ENCODE data around the gene PDXK.
"Not testable (repeated sequence)": the region's sequence is repeated elsewhere in the genome, so short reads cannot be mapped to it uniquely, and the experiment has no call there.

The PDXK gene

GRCh38 chr21:43679951-43680350 is 39.0 kb upstream of the PDXK start:
- no peak overlapping the region for H3K23ac ChIP-seq (ENCODE audit: low read depth, low read length, poor library complexity)
- no peak overlapping the region for H3K9ac ChIP-seq (ENCODE audit: low read depth, low read length, poor library complexity)
- no peaks in the 10 kb centered on the region for H3K27me3 ChIP-seq (ENCODE audit: control insufficient read depth in 3 of 3, insufficient read depth in 3 of 3, low read depth in 1 of 3, low read length in 3 of 3)
- H2BK12ac ChIP-seq (ENCODE audit: low read length) = no peak overlapping the region
- H2BK15ac ChIP-seq (ENCODE audit: low read length) = no peak overlapping the region
- no peaks in the 10 kb centered on the region for H3K9me3 ChIP-seq (replicated peaks in 1 of 2; ENCODE audit: control insufficient read depth in 2 of 2, insufficient read depth in 1 of 2, low read depth in 1 of 2, low read length in 2 of 2)
- peaks cover 31 to 94% of the 10 kb centered on the region in 2 donors for H3K36me3 ChIP-seq (replicated peaks in 1 of 2; ENCODE audit: control insufficient read depth in 2 of 2, insufficient read depth in 2 of 2, low read length in 2 of 2)
- H2BK5ac ChIP-seq (ENCODE audit: low read length) = no peak overlapping the region
- H2AK5ac ChIP-seq (ENCODE audit: low read depth, low read length) = no peak overlapping the region
- H3K4ac ChIP-seq (ENCODE audit: low read length) = no peak overlapping the region
- no peak overlapping the region for H3K4me2 ChIP-seq (ENCODE audit: insufficient read depth, low read length, poor library complexity, severe bottlenecking)
- H3K79me1 ChIP-seq (ENCODE audit: low read depth, low read length) = peaks cover 3% of the 10 kb centered on the region
- no peak overlapping the region for H3K4me3 ChIP-seq (ENCODE audit: low read length in 2 of 2)
- DNase-seq (ENCODE audit: low spot score) = no peak
- no peak overlapping the region for H3K27ac ChIP-seq (replicated peaks; ENCODE audit: low read length)
- H3K18ac ChIP-seq (ENCODE audit: low read length) = no peak overlapping the region
- H2BK120ac ChIP-seq (ENCODE audit: low read depth, low read length) = no peak overlapping the region
- no peaks in the 10 kb centered on the region for H3K4me1 ChIP-seq (ENCODE audit: control insufficient read depth in 2 of 2, insufficient read depth in 1 of 2, low read depth in 1 of 2, low read length in 2 of 2)
- no peak overlapping the region for H4K8ac ChIP-seq (ENCODE audit: low read depth, low read length)
- H3K14ac ChIP-seq (ENCODE audit: low read length) = no peak overlapping the region
- no CpG with 5 or more reads among the region's 12 CpGs for whole genome bisulfite sequencing, 2 donors (ENCODE audit: extremely low coverage in 2 of 2, insufficient read length in 2 of 2, insufficient replicate concordance in 1 of 2)
- no peak overlapping the region for H4K91ac ChIP-seq (ENCODE audit: low read depth, low read length, poor library complexity)
- no peak overlapping the region for H2AFZ ChIP-seq (ENCODE audit: low read length)

- H2BK15ac ChIP-seq (ENCODE audit: low read length); H3K9me3 ChIP-seq (replicated peaks in 1 of 2; ENCODE audit: control insufficient read depth in 2 of 2, insufficient read depth in 1 of 2, low read depth in 1 of 2, low read length in 2 of 2); H3K9ac ChIP-seq (ENCODE audit: low read depth, low read length, poor library complexity); H3K27me3 ChIP-seq (ENCODE audit: control insufficient read depth in 3 of 3, insufficient read depth in 3 of 3, low read depth in 1 of 3, low read length in 3 of 3); H3K79me1 ChIP-seq (ENCODE audit: low read depth, low read length); H2AFZ ChIP-seq (ENCODE audit: low read length); H2BK5ac ChIP-seq (ENCODE audit: low read length); H3K18ac ChIP-seq (ENCODE audit: low read length); H3K14ac ChIP-seq (ENCODE audit: low read length); H3K23ac ChIP-seq (ENCODE audit: low read depth, low read length, poor library complexity); DNase-seq (ENCODE audit: low spot score); H3K4me2 ChIP-seq (ENCODE audit: insufficient read depth, low read length, poor library complexity, severe bottlenecking); H3K4me3 ChIP-seq (ENCODE audit: low read length in 2 of 2); H2AK5ac ChIP-seq (ENCODE audit: low read depth, low read length); H4K8ac ChIP-seq (ENCODE audit: low read depth, low read length); H4K91ac ChIP-seq (ENCODE audit: low read depth, low read length, poor library complexity); H3K27ac ChIP-seq (replicated peaks; ENCODE audit: low read length); H3K4me1 ChIP-seq (ENCODE audit: control insufficient read depth in 2 of 2, insufficient read depth in 1 of 2, low read depth in 1 of 2, low read length in 2 of 2); H3K4ac ChIP-seq (ENCODE audit: low read length); H2BK120ac ChIP-seq (ENCODE audit: low read depth, low read length); H2BK12ac ChIP-seq (ENCODE audit: low read length): not testable (repeated sequence)
- no CpG with 5 or more reads among the region's 6 CpGs for WGBS, 2 donors (ENCODE audit: extremely low coverage in 2 of 2, insufficient read length in 2 of 2, insufficient replicate concordance in 1 of 2)
- peaks cover 33 to 94% of the 10 kb centered on the region in 2 donors for H3K36me3 ChIP-seq (replicated peaks in 1 of 2; ENCODE audit: control insufficient read depth in 2 of 2, insufficient read depth in 2 of 2, low read length in 2 of 2)
These were observed 38.5 kb upstream of the PDXK start for GRCh38 chr21:43680421-43680820.

DNA sequence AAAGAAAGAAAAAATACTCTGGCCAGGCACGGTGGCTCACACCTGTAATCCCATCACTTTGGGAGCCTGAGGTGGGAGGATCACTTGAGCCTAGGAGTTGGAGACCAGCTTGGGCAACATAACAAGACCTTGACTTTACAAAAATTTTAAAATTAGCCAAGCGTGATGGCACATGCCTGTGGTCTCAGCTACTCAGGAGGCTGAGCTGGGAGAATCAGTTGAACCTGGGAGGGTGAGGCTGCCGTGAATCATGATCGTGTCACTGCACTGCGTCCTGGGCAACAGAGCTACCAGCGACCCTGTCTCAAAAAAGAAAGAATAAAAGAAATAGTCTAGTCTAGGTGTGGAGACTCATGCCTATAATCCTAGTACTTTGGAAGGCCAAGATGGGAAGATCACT is 37.3 kb upstream of the PDXK start:
- Histone ChIP-seq H3K4ac (ENCODE audit: low read length) (no peak overlapping the region), H2BK120ac (ENCODE audit: low read depth, low read length) (no peak overlapping the region), H3K18ac (ENCODE audit: low read length) (no peak overlapping the region), H3K4me3 (ENCODE audit: low read length in 2 of 2) (no peak overlapping the region), H2BK12ac (ENCODE audit: low read length) (no peak overlapping the region), H3K9me3 (replicated peaks in 1 of 2; ENCODE audit: control insufficient read depth in 2 of 2, insufficient read depth in 1 of 2, low read depth in 1 of 2, low read length in 2 of 2) (no peaks in the 10 kb centered on the region), H3K14ac (ENCODE audit: low read length) (no peak overlapping the region), H3K27me3 (ENCODE audit: control insufficient read depth in 3 of 3, insufficient read depth in 3 of 3, low read depth in 1 of 3, low read length in 3 of 3) (no peaks in the 10 kb centered on the region), H2AFZ (ENCODE audit: low read length) (no peak overlapping the region), H2AK5ac (ENCODE audit: low read depth, low read length) (no peak overlapping the region), H2BK15ac (ENCODE audit: low read length) (no peak overlapping the region), H3K4me2 (ENCODE audit: insufficient read depth, low read length, poor library complexity, severe bottlenecking) (no peak overlapping the region), H3K23ac (ENCODE audit: low read depth, low read length, poor library complexity) (no peak overlapping the region), H4K8ac (ENCODE audit: low read depth, low read length) (no peak overlapping the region), H3K79me1 (ENCODE audit: low read depth, low read length) (peaks cover 3% of the 10 kb centered on the region), H3K9ac (ENCODE audit: low read depth, low read length, poor library complexity) (no peak overlapping the region), H4K91ac (ENCODE audit: low read depth, low read length, poor library complexity) (no peak overlapping the region), H3K36me3 (replicated peaks in 1 of 2; ENCODE audit: control insufficient read depth in 2 of 2, insufficient read depth in 2 of 2, low read length in 2 of 2) (peaks cover 37 to 94% of the 10 kb centered on the region in 2 donors), H2BK5ac (ENCODE audit: low read length) (no peak overlapping the region), H3K4me1 (ENCODE audit: control insufficient read depth in 2 of 2, insufficient read depth in 1 of 2, low read depth in 1 of 2, low read length in 2 of 2) (no peaks in the 10 kb centered on the region), H3K27ac (replicated peaks; ENCODE audit: low read length) (no peak overlapping the region)
- no CpG with 5 or more reads among the region's 6 CpGs for WGBS, 2 donors (ENCODE audit: extremely low coverage in 2 of 2, insufficient read length in 2 of 2, insufficient replicate concordance in 1 of 2)
- no peak for DNase-seq (ENCODE audit: low spot score)

GRCh38 chr21:43684424-43684823 is 34.5 kb upstream of the PDXK start:
- Histone ChIP-seq H3K4me1 (ENCODE audit: control insufficient read depth in 2 of 2, insufficient read depth in 1 of 2, low read depth in 1 of 2, low read length in 2 of 2) (no peaks in the 10 kb centered on the region), H3K36me3 (replicated peaks in 1 of 2; ENCODE audit: control insufficient read depth in 2 of 2, insufficient read depth in 2 of 2, low read length in 2 of 2) (peaks cover 54 to 94% of the 10 kb centered on the region in 2 donors), H3K4me3 (ENCODE audit: low read length in 2 of 2) (no peak overlapping the region), H3K9me3 (replicated peaks in 1 of 2; ENCODE audit: control insufficient read depth in 2 of 2, insufficient read depth in 1 of 2, low read depth in 1 of 2, low read length in 2 of 2) (no peaks in the 10 kb centered on the region), H2AK5ac (ENCODE audit: low read depth, low read length) (no peak overlapping the region), H3K23ac (ENCODE audit: low read depth, low read length, poor library complexity) (no peak overlapping the region), H3K4ac (ENCODE audit: low read length) (no peak overlapping the region), H2BK5ac (ENCODE audit: low read length) (no peak overlapping the region), H3K4me2 (ENCODE audit: insufficient read depth, low read length, poor library complexity, severe bottlenecking) (no peak overlapping the region), H3K14ac (ENCODE audit: low read length) (no peak overlapping the region), H3K79me1 (ENCODE audit: low read depth, low read length) (peaks cover 6% of the 10 kb centered on the region), H3K27ac (replicated peaks; ENCODE audit: low read length) (no peak overlapping the region), H4K91ac (ENCODE audit: low read depth, low read length, poor library complexity) (no peak overlapping the region), H2BK12ac (ENCODE audit: low read length) (no peak overlapping the region), H2BK120ac (ENCODE audit: low read depth, low read length) (no peak overlapping the region), H2AFZ (ENCODE audit: low read length) (no peak overlapping the region), H4K8ac (ENCODE audit: low read depth, low read length) (no peak overlapping the region), H2BK15ac (ENCODE audit: low read length) (no peak overlapping the region), H3K27me3 (ENCODE audit: control insufficient read depth in 3 of 3, insufficient read depth in 3 of 3, low read depth in 1 of 3, low read length in 3 of 3) (no peaks in the 10 kb centered on the region), H3K18ac (ENCODE audit: low read length) (no peak overlapping the region), H3K9ac (ENCODE audit: low read depth, low read length, poor library complexity) (no peak overlapping the region)
- no CpG with 5 or more reads among the region's 3 CpGs for WGBS, 2 donors (ENCODE audit: extremely low coverage in 2 of 2, insufficient read length in 2 of 2, insufficient replicate concordance in 1 of 2)
- DNase-seq (ENCODE audit: low spot score) = no peak
